H1 (cell line): ENCODE measurements around the gene CDC42BPB. TPM values are rescaled to one million over a fixed set of nuclear protein-coding genes. Genes with fewer than 3 reads are reported as not detected.

ENCODE experiments used
- CTCF ChIA-PET: fragments of 300-600 bp; sonication (Branson Sonifier 250); formaldehyde crosslinking; loops from one replicate; lab custom pipeline; 2021; ENCODE audit not compliant: partially characterized antibody; lab: Charles Lee
- POLR2A ChIA-PET: fragments of 300-600 bp; sonication (Branson Sonifier 250); formaldehyde crosslinking; loops from one replicate; lab custom pipeline; 2021; ENCODE audit warnings: inconsistent platforms; ENCODE audit not compliant: partially characterized antibody; lab: Charles Lee
- DNase-seq, 2 experiments: peaks; one replicate each; pipeline versions ENCODE4 v3.0.0 to v3.0.0-alpha.2; 2010 to 2022; ENCODE audit warnings: low spot score in 2 of 2, low read depth in 1 of 2, mixed read lengths in 1 of 2
- FAIRE-seq: peaks from 2 replicates; lab custom pipeline; 2011; peaks lifted over from hg19 to GRCh38; lab: Jason Lieb, UNC
- H2AFZ ChIP-seq: 2 replicates; pipeline ENCODE4 v1.8.1; 2012; ENCODE audit warnings: low read length, inconsistent platforms
- H2AK5ac ChIP-seq: 2 replicates; pipeline ENCODE4 v1.6.1; 2013; ENCODE audit warnings: low read depth, low read length
- H2BK120ac ChIP-seq: replicated peaks from 2 replicates; pipeline ENCODE3; 2013; ENCODE audit warnings: low read depth, low read length, inconsistent platforms
- H2BK12ac ChIP-seq: 2 replicates; pipeline ENCODE4 v1.6.1; 2013; ENCODE audit warnings: low read depth, low read length
- H2BK15ac ChIP-seq: 2 replicates; pipeline ENCODE4 v1.6.1; 2013; ENCODE audit warnings: low read length
- H2BK20ac ChIP-seq: 2 replicates; pipeline ENCODE4 v1.6.1; 2013; ENCODE audit warnings: low read length
- H2BK5ac ChIP-seq: 2 replicates; pipeline ENCODE4 v1.6.1; 2013; ENCODE audit warnings: low read depth, low read length
- H3K14ac ChIP-seq: 2 replicates; pipeline ENCODE4 v1.6.1; 2013; ENCODE audit warnings: inconsistent platforms; ENCODE audit not compliant: insufficient read length
- H3K18ac ChIP-seq: 2 replicates; pipeline ENCODE4 v1.6.1; 2013; ENCODE audit warnings: low read length; ENCODE audit errors: extremely low read depth
- H3K23ac ChIP-seq: 2 replicates; pipeline ENCODE4 v1.6.1; 2013; ENCODE audit warnings: inconsistent platforms; ENCODE audit not compliant: insufficient read length
- H3K23me2 ChIP-seq: 2 replicates; pipeline ENCODE4 v1.6.1; 2013; ENCODE audit warnings: low read depth, low read length
- H3K27ac ChIP-seq: 2 replicates; pipeline ENCODE4 v1.6.1; 2011; ENCODE audit warnings: low read depth, low read length, inconsistent platforms
- H3K27me3 ChIP-seq, 4 experiments: replicated peaks in 1 of 4; 1 replicate in 1 of 4; 2 replicates in 3 of 4; pipeline versions ENCODE4 v1.6.1 to v1.8.1; 2011 to 2013; ENCODE audit warnings: low read length in 3 of 4, mild to moderate bottlenecking in 3 of 4, inconsistent platforms in 2 of 4, mixed read lengths in 2 of 4, moderate library complexity in 1 of 4; ENCODE audit not compliant: control insufficient read depth in 3 of 4, insufficient read depth in 3 of 4; ENCODE audit errors: extremely low read depth in 1 of 4
- H3K36me3 ChIP-seq, 4 experiments: 2 replicates each; pipeline versions ENCODE4 v1.6.1 to v1.8.1; 2011 to 2013; ENCODE audit warnings: mild to moderate bottlenecking in 4 of 4, low read length in 3 of 4, moderate library complexity in 2 of 4, control low read depth in 1 of 4, inconsistent platforms in 1 of 4; ENCODE audit not compliant: insufficient read depth in 4 of 4, control insufficient read depth in 2 of 4
- H3K4ac ChIP-seq: replicated peaks from 2 replicates; pipeline ENCODE3; 2013; ENCODE audit warnings: low read length, low read depth, mixed read lengths, inconsistent platforms; ENCODE audit not compliant: insufficient read length
- H3K4me1 ChIP-seq, 4 experiments: replicated peaks in 1 of 4; 1 replicate in 1 of 4; 2 replicates in 3 of 4; pipeline versions ENCODE4 v1.6.1 to v1.8.1; 2011 to 2013; ENCODE audit warnings: low read length in 3 of 4, inconsistent platforms in 2 of 4, mixed read lengths in 1 of 4; ENCODE audit not compliant: insufficient read depth in 4 of 4, control insufficient read depth in 3 of 4
- H3K4me2 ChIP-seq, 2 experiments: 2 replicates each; pipeline versions ENCODE4 v1.6.1 to v1.8.1; 2011 to 2013; ENCODE audit warnings: low read depth in 2 of 2, low read length in 2 of 2, control low read depth in 1 of 2, inconsistent platforms in 1 of 2, mild to moderate bottlenecking in 1 of 2; ENCODE audit not compliant: insufficient read depth in 1 of 2
- H3K4me3 ChIP-seq, 4 experiments: fragments of 200-600, 300-600 bp in 1 of 4; sonication (generic), shearing (Covaris generic), sonication (Bioruptor Twin) in 1 of 4; 2 replicates each; pipeline versions ENCODE4 v1.5.1 to v1.8.1; 2011 to 2016; ENCODE audit warnings: low read length in 4 of 4, low read depth in 3 of 4, control low read depth in 2 of 4, inconsistent platforms in 2 of 4, mild to moderate bottlenecking in 2 of 4, mixed read lengths in 1 of 4, moderate library complexity in 1 of 4; ENCODE audit not compliant: insufficient read depth in 2 of 4; ENCODE audit errors: extremely low read depth in 1 of 4
- H3K56ac ChIP-seq: replicated peaks from 2 replicates; pipeline ENCODE3; 2013; ENCODE audit warnings: low read depth, mild to moderate bottlenecking, mixed read lengths, low read length, inconsistent platforms; ENCODE audit not compliant: insufficient read length
- H3K79me1 ChIP-seq: 2 replicates; pipeline ENCODE4 v1.6.1; 2013; ENCODE audit warnings: low read depth, low read length, control low read depth
- H3K79me2 ChIP-seq, 2 experiments: 2 replicates each; pipeline versions ENCODE4 v1.6.1 to v1.8.1; 2012 to 2013; ENCODE audit warnings: low read length in 2 of 2, mild to moderate bottlenecking in 2 of 2, inconsistent platforms in 1 of 2; ENCODE audit not compliant: insufficient read depth in 2 of 2, control insufficient read depth in 1 of 2
- H3K9ac ChIP-seq, 4 experiments: replicated peaks in 1 of 4; 1 replicate in 1 of 4; 2 replicates in 3 of 4; pipeline versions ENCODE4 v1.6.1 to v1.8.1; 2011 to 2013; ENCODE audit warnings: low read depth in 3 of 4, low read length in 3 of 4, control low read depth in 2 of 4, mild to moderate bottlenecking in 2 of 4, moderate library complexity in 2 of 4, inconsistent platforms in 1 of 4; ENCODE audit errors: extremely low read depth in 1 of 4
- H3K9me3 ChIP-seq, 2 experiments: 2 replicates each; pipeline versions ENCODE4 v1.6.1 to v1.8.1; 2012 to 2013; ENCODE audit warnings: mild to moderate bottlenecking in 2 of 2, moderate library complexity in 2 of 2, control low read depth in 1 of 2, inconsistent platforms in 1 of 2, low read depth in 1 of 2, low read length in 1 of 2, mixed read lengths in 1 of 2; ENCODE audit not compliant: insufficient read depth in 2 of 2
- H4K20me1 ChIP-seq, 2 experiments: replicated peaks in 1 of 2; 2 replicates each; pipeline versions ENCODE3 to v1.8.1; 2011 to 2013; ENCODE audit warnings: inconsistent platforms in 2 of 2, low read length in 2 of 2, mild to moderate bottlenecking in 1 of 2; ENCODE audit not compliant: insufficient read depth in 2 of 2, control insufficient read depth in 1 of 2
- H4K5ac ChIP-seq: 2 replicates; pipeline ENCODE4 v1.6.1; 2013; ENCODE audit warnings: low read length, low read depth, mixed read lengths, inconsistent platforms; ENCODE audit not compliant: insufficient read length
- H4K8ac ChIP-seq: 2 replicates; pipeline ENCODE4 v1.8.0; 2013; ENCODE audit warnings: mild to moderate bottlenecking, moderate library complexity, low read length, inconsistent platforms; ENCODE audit not compliant: insufficient read depth; ENCODE audit errors: extremely low read depth
- H4K91ac ChIP-seq: replicated peaks from 2 replicates; pipeline ENCODE3; 2013; ENCODE audit warnings: low read length, mixed read lengths, inconsistent platforms; ENCODE audit not compliant: insufficient read length
- CHD2 ChIP-seq: IDR thresholded peaks from 2 replicates; pipeline ENCODE4 v1.6.1; 2012; ENCODE audit warnings: low read length, improper control_type of control experiment
- CREB1 ChIP-seq: IDR thresholded peaks from 2 replicates; pipeline ENCODE4 v1.6.1; 2012; ENCODE audit warnings: inconsistent platforms
- FOSL1 ChIP-seq: IDR thresholded peaks from 2 replicates; pipeline ENCODE4 v1.6.1; 2011; ENCODE audit warnings: mild to moderate bottlenecking, low read depth, low read length, moderate library complexity; ENCODE audit not compliant: insufficient read depth
- JUND ChIP-seq: IDR thresholded peaks from 2 replicates; pipeline ENCODE4 v1.6.1; 2011; ENCODE audit warnings: mild to moderate bottlenecking, improper control_type of control experiment, low read length
- KDM5A ChIP-seq: fragments of 200-600 bp; IDR thresholded peaks from 2 replicates; pipeline ENCODE4 v1.7.1; 2012; ENCODE audit warnings: mild to moderate bottlenecking, low read length, inconsistent platforms, mixed read lengths
- MAFK ChIP-seq: IDR thresholded peaks from 2 replicates; pipeline ENCODE4 v1.6.1; 2012; ENCODE audit warnings: low read depth, mild to moderate bottlenecking, improper control_type of control experiment, low read length
- MAX ChIP-seq: IDR thresholded peaks from 2 replicates; pipeline ENCODE4 v1.6.1; 2012; ENCODE audit warnings: inconsistent platforms
- NRF1 ChIP-seq: IDR thresholded peaks from 2 replicates; pipeline ENCODE4 v1.6.1; 2011; ENCODE audit warnings: mild to moderate bottlenecking, low read depth, low read length, improper control_type of control experiment
- RAD21 ChIP-seq, 2 experiments: IDR thresholded peaks in 1 of 2; conservative IDR thresholded peaks in 1 of 2; 2 replicates each; pipeline ENCODE4 v1.6.1; 2011; ENCODE audit warnings: low read depth in 2 of 2, low read length in 2 of 2, improper control_type of control experiment in 1 of 2, inconsistent platforms in 1 of 2, mild to moderate bottlenecking in 1 of 2, moderate library complexity in 1 of 2
- RNF2 ChIP-seq: fragments of 200-900, 300-1000 bp; sonication (generic); IDR thresholded peaks from 2 replicates; pipeline ENCODE4 v1.7.1; 2016; ENCODE audit warnings: borderline replicate concordance, low read depth, mild to moderate bottlenecking, antibody characterized with exemption, low read length; ENCODE audit not compliant: poor library complexity, severe bottlenecking; ENCODE audit errors: missing control alignments
- SIRT6 ChIP-seq: IDR thresholded peaks from one replicate; pipeline ENCODE4 v1.7.1; 2012; ENCODE audit warnings: low read length, inconsistent platforms
- TCF12 ChIP-seq: IDR thresholded peaks from 2 replicates; pipeline ENCODE4 v1.6.1; 2011; ENCODE audit warnings: low read depth, mild to moderate bottlenecking, low read length
- WGBS, 2 experiments: shearing (Covaris generic) in 1 of 2; methylation state at CpG; one replicate each; pipeline versions ENCODE4 v1.1.6 to v1.1.7; 2013 to 2015; ENCODE audit warnings: low lambda C conversion rate in 2 of 2, mixed read lengths in 2 of 2, inconsistent platforms in 1 of 2, low coverage in 1 of 2, missing lambda C conversion rate in 1 of 2; ENCODE audit not compliant: insufficient replicate concordance in 2 of 2, insufficient coverage in 1 of 2, insufficient read length in 1 of 2; ENCODE audit errors: extremely low coverage in 1 of 2, missing lambda C conversion rate in 1 of 2; 5-methylcytosine and 5-hydroxymethylcytosine counted together
- polyA plus RNA-seq, 7 experiments: library from polyadenylated mRNA; depleted of rRNA in 3 of 7; stranded (reverse) in 5 of 7; unstranded in 2 of 7; fragments of >200 nt in 5 of 7; fragments of 200-250 nt in 2 of 7; gene quantifications; 1 replicate in 5 of 7; 2 replicates in 1 of 7; 4 replicates in 1 of 7; pipeline versions ENCODE4 v1.2.1 to v1.2.3, GENCODE V29; 2011 to 2013; ENCODE audit warnings: missing spikeins in 2 of 7, mixed read lengths in 2 of 7
- total RNA-seq: library from RNA; stranded (reverse); fragmentation: NEBNext Ultra II Directional; extraction: Animal tissue kit (Norgen Biotek cat#: 25700); gene quantifications from 2 replicates; pipeline ENCODE4 v1.2.1, GENCODE V29; 2021

The CDC42BPB gene
- total and polyA plus RNA-seq, 2 of the 8 experiments (the other 6 are each of a cell fraction or from before 2014, with no cell fraction given) = 51.2 to 88.2 TPM

DNA sequence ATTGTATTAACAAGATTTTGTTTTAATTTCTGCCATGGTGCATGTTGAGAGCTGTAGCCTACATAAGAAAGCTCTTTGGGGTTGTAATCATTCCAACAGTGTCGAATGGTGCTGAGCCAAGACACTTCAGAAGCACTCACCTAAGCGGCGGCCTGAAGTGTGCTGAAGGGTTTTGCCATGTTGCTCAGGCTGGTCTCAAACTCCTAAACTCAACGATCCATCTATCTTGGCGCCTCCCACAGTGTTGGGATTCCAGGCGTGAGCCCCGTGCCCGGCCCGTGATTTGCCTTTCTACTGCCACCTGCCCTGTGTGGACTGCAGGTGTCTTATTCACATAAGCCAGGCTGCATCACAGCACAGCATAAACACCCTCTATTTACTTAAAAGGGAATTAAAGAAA lies 86.0 kb downstream of the CDC42BPB start:
- Histone ChIP-seq H2BK12ac (no peak overlapping the region), H3K23me2 (no peaks in the 10 kb centered on the region), H3K27ac (no peak overlapping the region), H2BK15ac (no peak overlapping the region), H4K91ac (no peak overlapping the region), H2AFZ (no peak overlapping the region), H3K9me3 (no peaks in the 10 kb centered on the region), H3K23ac (no peak overlapping the region), H2AK5ac (no peak overlapping the region), H3K79me1 (no peaks in the 10 kb centered on the region), H3K36me3 (peaks cover 10 to 64% (median 39%) of the 10 kb centered on the region in 4 experiments), H3K9ac (no peak overlapping the region), H3K4me2 (no peak overlapping the region), H2BK5ac (no peak overlapping the region), H3K4me3 (no peak overlapping the region), H2BK120ac (no peak overlapping the region), H3K14ac (no peak overlapping the region), H3K4ac (no peak overlapping the region), H3K56ac (no peak overlapping the region), H4K5ac (no peak overlapping the region), H3K18ac (no peak overlapping the region), H4K8ac (no peak overlapping the region), H3K79me2 (no peaks in the 10 kb centered on the region), H2BK20ac (no peak overlapping the region), H4K20me1 (peaks cover 0 to 11% of the 10 kb centered on the region in 2 experiments), H3K4me1 (no peaks in the 10 kb centered on the region), H3K27me3 (no peaks in the 10 kb centered on the region)
- no peak for DNase-seq
- no peak for FAIRE-seq
- POLR2A ChIA-PET = interaction anchor here (0.8 kb wide), 1 partner anchor 189 kb away, joined by 3 read pairs; no protein-coding TSS in a partner anchor
- CTCF ChIA-PET = interaction anchor here (1.1 to 2.5 kb wide), 6 partner anchors 10 to 113 kb away, joined by 3 to 10 read pairs (median 4); partner anchors contain the start of gene LBHD2
- 91% methylated on average over 9 of the region's 9 CpGs; no CpG with 5 or more reads in 1 of the 2 experiments for WGBS, 2 experiments
- TF ChIP-seq FOSL1 (no peak), MAX (no peak), RAD21 (IDR thresholded peaks at IDR 0.05 in 1 of 2, conservative IDR thresholded peaks at IDR 0.05 in 1 of 2; ENCODE audit: low read depth in 2 of 2, low read length in 2 of 2) (no peak), SIRT6 (no peak), MAFK (no peak), NRF1 (no peak), CREB1 (no peak), KDM5A (no peak), RNF2 (no peak), JUND (no peak), CHD2 (no peak), TCF12 (no peak)
